Calu3 (cell line): ENCODE measurements around the gene TBXA2R. TPM values are rescaled to one million over a fixed set of nuclear protein-coding genes. Genes with fewer than 3 reads are reported as not detected.

Experiments used
- BruUV-seq: library from RNA; stranded (reverse); fragments of 400-500 nt; replicated peaks from 2 replicates; lab custom pipeline; 2021; lab: Mats Ljungman, UMichigan
- CTCF ChIA-PET: fragments of 300-600 bp; sonication (Branson Sonifier 250); formaldehyde crosslinking; loops from one replicate; lab custom pipeline; 2022; ENCODE audit warnings: antibody characterized with exemption; lab: Charles Lee
- DNase-seq: peaks from one replicate; pipeline ENCODE4 v3.0.0; 2022
- H3K27ac Mint-ChIP-seq: one replicate; pipeline ENCODE4 v1.8.0; 2022; ENCODE audit warnings: mixed read lengths; ENCODE audit not compliant: unreplicated experiment
- H3K27me3 Mint-ChIP-seq: one replicate; pipeline ENCODE4 v1.8.0; 2022; ENCODE audit warnings: mixed read lengths; ENCODE audit not compliant: unreplicated experiment
- H3K36me3 Mint-ChIP-seq: one replicate; pipeline ENCODE4 v1.8.0; 2022; ENCODE audit warnings: mild to moderate bottlenecking, moderate library complexity, mixed read lengths; ENCODE audit not compliant: insufficient read depth, unreplicated experiment
- H3K4me1 Mint-ChIP-seq: one replicate; pipeline ENCODE4 v1.8.0; 2022; ENCODE audit warnings: mild to moderate bottlenecking, low read depth, mixed read lengths; ENCODE audit not compliant: unreplicated experiment
- H3K4me3 Mint-ChIP-seq: one replicate; pipeline ENCODE4 v1.8.0; 2022; ENCODE audit warnings: mild to moderate bottlenecking, low read depth, moderate library complexity, mixed read lengths; ENCODE audit not compliant: unreplicated experiment
- H3K9me3 Mint-ChIP-seq: one replicate; pipeline ENCODE4 v1.8.0; 2022; ENCODE audit warnings: low read depth, mixed read lengths; ENCODE audit not compliant: unreplicated experiment
- CTCF ChIP-seq: fragments of 200-600 bp; IDR thresholded peaks from one replicate; pipeline ENCODE4 v1.8.0; 2022; ENCODE audit warnings: antibody characterized with exemption; ENCODE audit not compliant: unreplicated experiment
- intact Hi-C: fragments of 100-400 bp; cut with micrococcal nuclease; formaldehyde crosslinking; loops from one replicate; pipeline ENCODE4 v1.10.0; 2022; ENCODE audit not compliant: unreplicated experiment
- total RNA-seq: library from RNA; stranded (reverse); gene quantifications from 2 replicates; pipeline ENCODE4 v1.2.3, GENCODE V29; 2022

TBXA2R gene
- total RNA-seq, 1 experiment from 2014 or later, result 0.24 TPM

GRCh38 chr19:3627351-3627723, 20.7 kb upstream of the TBXA2R start:
- DNase-seq, result no peak
- H3K27me3 Mint-ChIP-seq, result no peaks in the 10 kb centered on the region
- peaks cover 28% of the 10 kb centered on the region for H3K36me3 Mint-ChIP-seq
- intact Hi-C loops, result no loop called here
- no peaks in the 10 kb centered on the region for H3K9me3 Mint-ChIP-seq
- peak overlapping the region; percentile 99 for H3K4me3 Mint-ChIP-seq
- CTCF ChIA-PET, result no interaction called here
- no TSS peak for BruUV-seq
- H3K4me1 Mint-ChIP-seq, result no peaks in the 10 kb centered on the region
- no peak for TF ChIP-seq CTCF
- peak overlapping the region; percentile 96 for H3K27ac Mint-ChIP-seq

GRCh38 chr19:3626473-3627350, 20.0 kb upstream of the TBXA2R start, which contains the start of gene CACTIN:
CACTIN (minus strand) TSS chr19:3626790; CDS start chr19:3626762, 28 bp downstream.
- Mint-ChIP-seq H3K36me3 (peaks cover 32% of the 10 kb centered on the region), H3K27ac (peak within 1 kb of the TSS; percentile 96), H3K4me1 (no peaks in the 10 kb centered on the region), H3K9me3 (no peaks in the 10 kb centered on the region), H3K27me3 (no peaks in the 10 kb centered on the region), H3K4me3 (peak within 1 kb of the TSS; percentile 99)
- CTCF ChIA-PET, result no interaction called here
- no TSS peak for BruUV-seq
- peak; percentile 97 for DNase-seq
- intact Hi-C loops, result no loop called here
- no peak for TF ChIP-seq CTCF

GRCh38 chr19:3625996-3626472, 19.4 kb upstream of the TBXA2R start:
- CTCF ChIA-PET, result no interaction called here
- H3K4me3 Mint-ChIP-seq, result peak overlapping the region; percentile 99
- peaks cover 32% of the 10 kb centered on the region for H3K36me3 Mint-ChIP-seq
- H3K4me1 Mint-ChIP-seq, result no peaks in the 10 kb centered on the region
- no peaks in the 10 kb centered on the region for H3K9me3 Mint-ChIP-seq
- H3K27me3 Mint-ChIP-seq, result no peaks in the 10 kb centered on the region
- H3K27ac Mint-ChIP-seq, result peak overlapping the region; percentile 96
- BruUV-seq, result no TSS peak
- DNase-seq, result no peak
- no peak for TF ChIP-seq CTCF
- intact Hi-C loops, result no loop called here

- Mint-ChIP-seq H3K4me1 (no peaks in the 10 kb centered on the region), H3K36me3 (peaks cover 36% of the 10 kb centered on the region), H3K4me3 (no peak overlapping the region), H3K27me3 (no peaks in the 10 kb centered on the region), H3K27ac (no peak overlapping the region), H3K9me3 (no peaks in the 10 kb centered on the region)
- TF ChIP-seq CTCF, result no peak
- intact Hi-C loops, result no loop called here
- DNase-seq, result no peak
- CTCF ChIA-PET, result no interaction called here
- no TSS peak for BruUV-seq
Measured at GRCh38 chr19:3623716-3624115, 17.0 kb upstream of the TBXA2R start.
